HUES48 (cell line): Measurements from ENCODE around the gene SPATA13.
"Not testable (repeated sequence)": the region's sequence is repeated elsewhere in the genome, so short reads cannot be mapped to it uniquely, and the experiment has no call there.

ENCODE experiments used
- H3K27ac ChIP-seq: one replicate; pipeline ENCODE4 v1.7.0; 2013; ENCODE audit warnings: low read depth, low read length, inconsistent platforms
- H3K27me3 ChIP-seq: 2 replicates; pipeline ENCODE4 v1.6.1; 2013; ENCODE audit warnings: mild to moderate bottlenecking, low read length; ENCODE audit not compliant: control insufficient read depth, insufficient read depth
- H3K36me3 ChIP-seq: 2 replicates; pipeline ENCODE4 v1.6.1; 2013; ENCODE audit warnings: low read length; ENCODE audit not compliant: control insufficient read depth, insufficient read depth
- H3K4me1 ChIP-seq: 2 replicates; pipeline ENCODE4 v1.6.1; 2013; ENCODE audit warnings: mild to moderate bottlenecking, low read length; ENCODE audit not compliant: control insufficient read depth, insufficient read depth
- H3K4me3 ChIP-seq: 2 replicates; pipeline ENCODE4 v1.5.1; 2013; ENCODE audit warnings: mild to moderate bottlenecking, low read depth, low read length
- H3K9ac ChIP-seq: 2 replicates; pipeline ENCODE4 v1.6.1; 2013; ENCODE audit warnings: mild to moderate bottlenecking, low read depth, low read length, moderate library complexity
- H3K9me3 ChIP-seq: 2 replicates; pipeline ENCODE4 v1.6.1; 2013; ENCODE audit warnings: low read length; ENCODE audit not compliant: control insufficient read depth, insufficient read depth

Gene SPATA13

GRCh38 chr13:24293746-24294145, 133.2 kb downstream of the SPATA13 start:
- H3K27ac ChIP-seq, result no peak overlapping the region
- no peak overlapping the region for H3K9ac ChIP-seq
- no peak overlapping the region for H3K4me3 ChIP-seq
- H3K4me1 ChIP-seq, result no peaks in the 10 kb centered on the region
- H3K9me3 ChIP-seq, result no peaks in the 10 kb centered on the region
- peaks cover 74% of the 10 kb centered on the region for H3K36me3 ChIP-seq
- no peaks in the 10 kb centered on the region for H3K27me3 ChIP-seq

- Histone ChIP-seq H3K27ac (no peak overlapping the region), H3K4me1 (no peaks in the 10 kb centered on the region), H3K27me3 (no peaks in the 10 kb centered on the region), H3K4me3 (no peak overlapping the region), H3K36me3 (peaks cover 72% of the 10 kb centered on the region), H3K9ac (no peak overlapping the region), H3K9me3 (no peaks in the 10 kb centered on the region)
Observed at GRCh38 chr13:24299488-24300114, 139.1 kb downstream of the SPATA13 start.

GRCh38 chr13:24301434-24301833, 140.9 kb downstream of the SPATA13 start:
- H3K9me3 ChIP-seq, result no peaks in the 10 kb centered on the region
- H3K4me3 ChIP-seq, result no peak overlapping the region
- no peaks in the 10 kb centered on the region for H3K4me1 ChIP-seq
- peaks cover 67% of the 10 kb centered on the region for H3K36me3 ChIP-seq
- no peak overlapping the region for H3K27ac ChIP-seq
- H3K27me3 ChIP-seq, result no peaks in the 10 kb centered on the region
- H3K9ac ChIP-seq, result no peak overlapping the region

- H3K27ac ChIP-seq, result no peak overlapping the region
- no peaks in the 10 kb centered on the region for H3K4me1 ChIP-seq
- H3K4me3 ChIP-seq, result no peak overlapping the region
- H3K27me3 ChIP-seq, result no peaks in the 10 kb centered on the region
- peaks cover 66% of the 10 kb centered on the region for H3K36me3 ChIP-seq
- no peaks in the 10 kb centered on the region for H3K9me3 ChIP-seq
- no peak overlapping the region for H3K9ac ChIP-seq
Observed at GRCh38 chr13:24301911-24302310, 141.4 kb downstream of the SPATA13 start.

GRCh38 chr13:24304620-24305019, 144.1 kb downstream of the SPATA13 start:
- H3K27ac ChIP-seq, result no peak overlapping the region
- H3K9ac ChIP-seq, result no peak overlapping the region
- no peaks in the 10 kb centered on the region for H3K4me1 ChIP-seq
- no peaks in the 10 kb centered on the region for H3K27me3 ChIP-seq
- peaks cover 40% of the 10 kb centered on the region for H3K36me3 ChIP-seq
- H3K4me3 ChIP-seq, result no peak overlapping the region
- no peaks in the 10 kb centered on the region for H3K9me3 ChIP-seq

- H3K9ac ChIP-seq, result no peak overlapping the region
- H3K27me3 ChIP-seq, result no peaks in the 10 kb centered on the region
- H3K9me3 ChIP-seq, result no peaks in the 10 kb centered on the region
- H3K4me1 ChIP-seq, result no peaks in the 10 kb centered on the region
- no peak overlapping the region for H3K27ac ChIP-seq
- peaks cover 28% of the 10 kb centered on the region for H3K36me3 ChIP-seq
- no peak overlapping the region for H3K4me3 ChIP-seq
Observed at GRCh38 chr13:24306632-24307031, 146.1 kb downstream of the SPATA13 start.

- peaks cover 27% of the 10 kb centered on the region for H3K36me3 ChIP-seq
- no peaks in the 10 kb centered on the region for H3K9me3 ChIP-seq
- H3K27me3 ChIP-seq, result no peaks in the 10 kb centered on the region
- H3K4me1 ChIP-seq, result no peaks in the 10 kb centered on the region
- no peak overlapping the region for H3K4me3 ChIP-seq
- H3K9ac ChIP-seq, result no peak overlapping the region
- H3K27ac ChIP-seq, result no peak overlapping the region
Observed at GRCh38 chr13:24307211-24308067, 146.9 kb downstream of the SPATA13 start.

GRCh38 chr13:24308068-24308445, 147.5 kb downstream of the SPATA13 start:
- Histone ChIP-seq H3K36me3 (peaks cover 21% of the 10 kb centered on the region), H3K27me3 (no peaks in the 10 kb centered on the region), H3K9me3 (no peaks in the 10 kb centered on the region), H3K9ac (no peak overlapping the region), H3K27ac (no peak overlapping the region), H3K4me3 (no peak overlapping the region), H3K4me1 (no peaks in the 10 kb centered on the region)

- no peaks in the 10 kb centered on the region for H3K27me3 ChIP-seq
- H3K4me3 ChIP-seq, result no peak overlapping the region
- peaks cover 16% of the 10 kb centered on the region for H3K36me3 ChIP-seq
- H3K27ac ChIP-seq, result no peak overlapping the region
- no peaks in the 10 kb centered on the region for H3K9me3 ChIP-seq
- no peak overlapping the region for H3K9ac ChIP-seq
- H3K4me1 ChIP-seq, result no peaks in the 10 kb centered on the region
Observed at GRCh38 chr13:24308488-24309020, 148.0 kb downstream of the SPATA13 start.

- not testable (repeated sequence) for H3K27me3 ChIP-seq, H3K4me3 ChIP-seq, H3K27ac ChIP-seq, H3K4me1 ChIP-seq, H3K9me3 ChIP-seq, H3K9ac ChIP-seq
- H3K36me3 ChIP-seq, result peaks cover 10% of the 10 kb centered on the region; the same call in 1 of the 2 replicates
Observed at GRCh38 chr13:24309300-24309699, 148.8 kb downstream of the SPATA13 start, which contains the start of gene C1QTNF9. Gene C1QTNF9, plus strand, starts transcription at chr13:24309580. Its CDS starts 6,424 bp downstream, at chr13:24316004.

- no peaks in the 10 kb centered on the region for H3K36me3 ChIP-seq
- H3K27me3 ChIP-seq, result no peaks in the 10 kb centered on the region
- no peaks in the 10 kb centered on the region for H3K9me3 ChIP-seq
- H3K9ac ChIP-seq, result no peak overlapping the region
- no peak overlapping the region for H3K4me3 ChIP-seq
- no peaks in the 10 kb centered on the region for H3K4me1 ChIP-seq
- no peak overlapping the region for H3K27ac ChIP-seq
Observed at GRCh38 chr13:24313439-24313838, 152.9 kb downstream of the SPATA13 start.
